ENCODE results near the gene LRRC37B.
"Not testable (repeated sequence)": the region's sequence is repeated elsewhere in the genome, so short reads cannot be mapped to it uniquely, and the experiment has no call there.

- TF ChIP-seq POLR2A, CTCF (IDR thresholded peaks at IDR 0.05): not testable (repeated sequence)
Measured at GRCh38 chr17:32054985-32055384, 47.8 kb downstream of the LRRC37B start.

All from adrenal gland (tissue), 5 donors.